ENCODE data around the gene OCA2. TPM values are rescaled to one million over a fixed set of nuclear protein-coding genes. Genes with fewer than 3 reads are reported as not detected.

OCA2 gene
- total and polyA plus RNA-seq, 10 donors = 0.39 to 3.0 (median 1.0) TPM

DNA sequence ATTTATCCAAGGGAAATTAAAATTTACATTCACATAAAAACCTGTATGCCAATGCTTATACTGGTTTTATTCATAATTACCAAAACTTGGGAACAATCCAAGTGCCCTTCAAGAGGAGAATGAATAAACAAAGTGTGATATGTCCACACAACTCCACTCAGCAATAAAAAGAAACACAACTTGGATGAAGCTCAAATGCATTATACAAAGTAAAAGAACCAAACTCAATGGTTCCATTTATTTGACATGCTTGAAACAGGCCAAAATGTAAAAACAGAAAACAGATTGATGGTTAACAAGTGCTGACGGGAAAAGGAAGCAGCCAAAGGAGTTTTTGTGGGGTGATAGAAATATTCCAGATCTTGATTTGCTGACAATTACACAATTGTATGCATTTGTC, 23.5 kb downstream of the OCA2 start:
- Histone ChIP-seq H3K36me3 (no peaks in the 10 kb centered on the region), H3K27me3 (replicated peaks in 1 of 7) (peaks cover 0 to 5% (median 0%) of the 10 kb centered on the region in 7 donors), H3K9me3 (peaks cover 0 to 4% (median 0%) of the 10 kb centered on the region in 8 donors), H3K4me3 (no peak overlapping the region), H3K4me1 (no peaks in the 10 kb centered on the region), H3K27ac (no peak overlapping the region)
- TF ChIP-seq POLR2A (IDR thresholded peaks at IDR 0.05) = no peak
- no peak for TF ChIP-seq POLR2AphosphoS5 (IDR thresholded peaks at IDR 0.05)
- TF ChIP-seq, protein P1, sequence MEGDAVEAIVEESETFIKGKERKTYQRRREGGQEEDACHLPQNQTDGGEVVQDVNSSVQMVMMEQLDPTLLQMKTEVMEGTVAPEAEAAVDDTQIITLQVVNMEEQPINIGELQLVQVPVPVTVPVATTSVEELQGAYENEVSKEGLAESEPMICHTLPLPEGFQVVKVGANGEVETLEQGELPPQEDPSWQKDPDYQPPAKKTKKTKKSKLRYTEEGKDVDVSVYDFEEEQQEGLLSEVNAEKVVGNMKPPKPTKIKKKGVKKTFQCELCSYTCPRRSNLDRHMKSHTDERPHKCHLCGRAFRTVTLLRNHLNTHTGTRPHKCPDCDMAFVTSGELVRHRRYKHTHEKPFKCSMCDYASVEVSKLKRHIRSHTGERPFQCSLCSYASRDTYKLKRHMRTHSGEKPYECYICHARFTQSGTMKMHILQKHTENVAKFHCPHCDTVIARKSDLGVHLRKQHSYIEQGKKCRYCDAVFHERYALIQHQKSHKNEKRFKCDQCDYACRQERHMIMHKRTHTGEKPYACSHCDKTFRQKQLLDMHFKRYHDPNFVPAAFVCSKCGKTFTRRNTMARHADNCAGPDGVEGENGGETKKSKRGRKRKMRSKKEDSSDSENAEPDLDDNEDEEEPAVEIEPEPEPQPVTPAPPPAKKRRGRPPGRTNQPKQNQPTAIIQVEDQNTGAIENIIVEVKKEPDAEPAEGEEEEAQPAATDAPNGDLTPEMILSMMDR (IDR thresholded peaks at IDR 0.05 in 8 of 11, conservative IDR thresholded peaks at IDR 0.05 in 3 of 11) = no peak
- intact Hi-C loops (cut with DNase I; ENCODE audit: low total_unique reads) = no loop called here
- 45 to 67% (median 61%) methylated on average over 1 of the region's 1 CpG for WGBS, 5 donors
- DNase-seq = no peak

DNA sequence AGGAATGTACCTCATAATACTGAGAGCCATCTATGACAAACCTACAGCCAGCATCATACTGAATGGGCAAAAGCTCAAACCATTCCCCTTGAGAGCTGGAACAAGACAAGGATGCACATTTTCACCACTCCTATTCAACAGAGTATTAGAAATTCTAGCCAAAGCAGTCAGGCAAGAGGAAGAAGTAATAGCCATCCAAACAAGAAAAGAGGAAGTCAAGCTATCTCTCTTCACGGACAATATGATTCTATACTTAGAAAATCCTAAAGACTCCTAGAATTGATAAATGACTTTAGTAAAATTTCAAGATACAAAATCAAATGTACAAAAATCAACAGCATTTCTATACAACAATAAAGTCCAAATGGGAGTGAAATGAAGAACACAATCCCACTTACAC, 30.2 kb downstream of the OCA2 start:
- Histone ChIP-seq H3K4me1 (no peaks in the 10 kb centered on the region), H3K4me3 (no peak overlapping the region), H3K27ac (no peak overlapping the region), H3K36me3 (no peaks in the 10 kb centered on the region), H3K27me3 (replicated peaks in 1 of 7) (no peaks in the 10 kb centered on the region), H3K9me3 (peaks cover 0 to 16% (median 3%) of the 10 kb centered on the region in 8 donors)
- intact Hi-C loops (cut with DNase I; ENCODE audit: low total_unique reads) = no loop called here
- 6 to 18% (median 9%) methylated on average over 1 of the region's 1 CpG for WGBS, 5 donors
- TF ChIP-seq, protein P1 (IDR thresholded peaks at IDR 0.05 in 8 of 11, conservative IDR thresholded peaks at IDR 0.05 in 3 of 11) = no peak
- TF ChIP-seq POLR2AphosphoS5 (IDR thresholded peaks at IDR 0.05) (no peak), POLR2A (IDR thresholded peaks at IDR 0.05) (no peak)
- DNase-seq = no peak

DNA sequence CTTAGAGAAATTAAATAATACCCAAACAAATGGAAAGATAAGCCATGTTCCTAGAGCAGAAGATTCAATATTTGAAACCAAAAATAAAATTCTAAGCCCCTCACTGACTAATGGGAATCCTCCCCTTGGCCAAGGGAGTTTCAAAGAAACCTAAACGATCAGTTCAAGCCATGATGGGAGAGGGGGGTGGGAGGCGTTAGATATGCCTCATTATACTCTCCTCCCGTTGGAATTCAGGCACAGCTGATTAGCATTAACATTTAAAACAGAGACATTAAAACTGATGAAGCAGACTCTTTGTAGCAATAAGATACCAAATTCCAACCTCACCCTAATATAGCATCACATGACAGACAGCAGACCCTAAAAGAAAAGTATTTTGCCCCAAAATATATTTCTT, 32.9 kb downstream of the OCA2 start:
- intact Hi-C loops (cut with DNase I; ENCODE audit: low total_unique reads) = no loop called here
- H3K4me3 ChIP-seq = no peak overlapping the region
- peaks cover 0 to 30% (median 14%) of the 10 kb centered on the region in 8 donors for H3K9me3 ChIP-seq
- H3K4me1 ChIP-seq = no peaks in the 10 kb centered on the region
- H3K27ac ChIP-seq = no peak overlapping the region
- DNase-seq = no peak
- TF ChIP-seq POLR2AphosphoS5 (IDR thresholded peaks at IDR 0.05) = no peak
- TF ChIP-seq, protein P1 (IDR thresholded peaks at IDR 0.05 in 8 of 11, conservative IDR thresholded peaks at IDR 0.05 in 3 of 11) = no peak
- no peak for TF ChIP-seq POLR2A (IDR thresholded peaks at IDR 0.05)
- H3K36me3 ChIP-seq = no peaks in the 10 kb centered on the region
- no peaks in the 10 kb centered on the region for H3K27me3 ChIP-seq (replicated peaks in 1 of 7)
- WGBS, 5 donors = 47 to 64% (median 57%) methylated on average over 3 of the region's 3 CpGs

DNA sequence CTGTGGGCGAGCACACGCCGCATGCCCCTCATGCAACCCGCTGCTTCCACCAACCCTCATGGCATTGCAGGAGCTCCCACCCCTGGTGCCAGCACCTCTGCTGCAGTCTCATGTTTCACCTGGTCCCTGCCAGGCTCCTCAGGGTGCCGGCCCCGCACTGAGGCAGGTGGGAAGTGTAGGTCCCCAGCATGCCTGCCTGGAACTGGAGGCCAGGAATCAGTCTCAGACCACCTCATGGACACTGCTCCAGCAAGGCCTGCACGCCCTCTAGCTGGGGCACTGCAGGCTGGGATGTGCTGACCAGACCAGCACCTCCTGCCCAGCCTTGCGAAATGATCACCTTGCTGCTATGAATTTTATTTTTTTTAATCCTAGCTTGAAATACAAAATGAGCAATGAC, 39.1 kb downstream of the OCA2 start:
- H3K27me3 ChIP-seq (replicated peaks in 1 of 7) = no peaks in the 10 kb centered on the region
- H3K4me3 ChIP-seq = no peak overlapping the region
- no peak overlapping the region for H3K27ac ChIP-seq
- H3K4me1 ChIP-seq = no peaks in the 10 kb centered on the region
- H3K9me3 ChIP-seq = peaks cover 0 to 35% (median 21%) of the 10 kb centered on the region in 8 donors
- WGBS, 5 donors = 81 to 97% (median 92%) methylated on average over 8 of the region's 8 CpGs
- intact Hi-C loops (cut with DNase I; ENCODE audit: low total_unique reads) = no loop called here
- no peak for DNase-seq
- TF ChIP-seq, protein P1 (IDR thresholded peaks at IDR 0.05 in 8 of 11, conservative IDR thresholded peaks at IDR 0.05 in 3 of 11) = no peak
- TF ChIP-seq POLR2AphosphoS5 (IDR thresholded peaks at IDR 0.05) (no peak), POLR2A (IDR thresholded peaks at IDR 0.05) (no peak)
- H3K36me3 ChIP-seq = no peaks in the 10 kb centered on the region
